ENCODE results near the gene KLHL20. TPM values are rescaled to one million over a fixed set of nuclear protein-coding genes. Genes with fewer than 3 reads are reported as not detected.

Gene KLHL20
- total and polyA plus RNA-seq, 2 of the 8 experiments (the other 6 are each of a cell fraction or from before 2014, with no cell fraction given): 4.9 to 12.3 TPM

- TF ChIP-seq, protein P1, sequence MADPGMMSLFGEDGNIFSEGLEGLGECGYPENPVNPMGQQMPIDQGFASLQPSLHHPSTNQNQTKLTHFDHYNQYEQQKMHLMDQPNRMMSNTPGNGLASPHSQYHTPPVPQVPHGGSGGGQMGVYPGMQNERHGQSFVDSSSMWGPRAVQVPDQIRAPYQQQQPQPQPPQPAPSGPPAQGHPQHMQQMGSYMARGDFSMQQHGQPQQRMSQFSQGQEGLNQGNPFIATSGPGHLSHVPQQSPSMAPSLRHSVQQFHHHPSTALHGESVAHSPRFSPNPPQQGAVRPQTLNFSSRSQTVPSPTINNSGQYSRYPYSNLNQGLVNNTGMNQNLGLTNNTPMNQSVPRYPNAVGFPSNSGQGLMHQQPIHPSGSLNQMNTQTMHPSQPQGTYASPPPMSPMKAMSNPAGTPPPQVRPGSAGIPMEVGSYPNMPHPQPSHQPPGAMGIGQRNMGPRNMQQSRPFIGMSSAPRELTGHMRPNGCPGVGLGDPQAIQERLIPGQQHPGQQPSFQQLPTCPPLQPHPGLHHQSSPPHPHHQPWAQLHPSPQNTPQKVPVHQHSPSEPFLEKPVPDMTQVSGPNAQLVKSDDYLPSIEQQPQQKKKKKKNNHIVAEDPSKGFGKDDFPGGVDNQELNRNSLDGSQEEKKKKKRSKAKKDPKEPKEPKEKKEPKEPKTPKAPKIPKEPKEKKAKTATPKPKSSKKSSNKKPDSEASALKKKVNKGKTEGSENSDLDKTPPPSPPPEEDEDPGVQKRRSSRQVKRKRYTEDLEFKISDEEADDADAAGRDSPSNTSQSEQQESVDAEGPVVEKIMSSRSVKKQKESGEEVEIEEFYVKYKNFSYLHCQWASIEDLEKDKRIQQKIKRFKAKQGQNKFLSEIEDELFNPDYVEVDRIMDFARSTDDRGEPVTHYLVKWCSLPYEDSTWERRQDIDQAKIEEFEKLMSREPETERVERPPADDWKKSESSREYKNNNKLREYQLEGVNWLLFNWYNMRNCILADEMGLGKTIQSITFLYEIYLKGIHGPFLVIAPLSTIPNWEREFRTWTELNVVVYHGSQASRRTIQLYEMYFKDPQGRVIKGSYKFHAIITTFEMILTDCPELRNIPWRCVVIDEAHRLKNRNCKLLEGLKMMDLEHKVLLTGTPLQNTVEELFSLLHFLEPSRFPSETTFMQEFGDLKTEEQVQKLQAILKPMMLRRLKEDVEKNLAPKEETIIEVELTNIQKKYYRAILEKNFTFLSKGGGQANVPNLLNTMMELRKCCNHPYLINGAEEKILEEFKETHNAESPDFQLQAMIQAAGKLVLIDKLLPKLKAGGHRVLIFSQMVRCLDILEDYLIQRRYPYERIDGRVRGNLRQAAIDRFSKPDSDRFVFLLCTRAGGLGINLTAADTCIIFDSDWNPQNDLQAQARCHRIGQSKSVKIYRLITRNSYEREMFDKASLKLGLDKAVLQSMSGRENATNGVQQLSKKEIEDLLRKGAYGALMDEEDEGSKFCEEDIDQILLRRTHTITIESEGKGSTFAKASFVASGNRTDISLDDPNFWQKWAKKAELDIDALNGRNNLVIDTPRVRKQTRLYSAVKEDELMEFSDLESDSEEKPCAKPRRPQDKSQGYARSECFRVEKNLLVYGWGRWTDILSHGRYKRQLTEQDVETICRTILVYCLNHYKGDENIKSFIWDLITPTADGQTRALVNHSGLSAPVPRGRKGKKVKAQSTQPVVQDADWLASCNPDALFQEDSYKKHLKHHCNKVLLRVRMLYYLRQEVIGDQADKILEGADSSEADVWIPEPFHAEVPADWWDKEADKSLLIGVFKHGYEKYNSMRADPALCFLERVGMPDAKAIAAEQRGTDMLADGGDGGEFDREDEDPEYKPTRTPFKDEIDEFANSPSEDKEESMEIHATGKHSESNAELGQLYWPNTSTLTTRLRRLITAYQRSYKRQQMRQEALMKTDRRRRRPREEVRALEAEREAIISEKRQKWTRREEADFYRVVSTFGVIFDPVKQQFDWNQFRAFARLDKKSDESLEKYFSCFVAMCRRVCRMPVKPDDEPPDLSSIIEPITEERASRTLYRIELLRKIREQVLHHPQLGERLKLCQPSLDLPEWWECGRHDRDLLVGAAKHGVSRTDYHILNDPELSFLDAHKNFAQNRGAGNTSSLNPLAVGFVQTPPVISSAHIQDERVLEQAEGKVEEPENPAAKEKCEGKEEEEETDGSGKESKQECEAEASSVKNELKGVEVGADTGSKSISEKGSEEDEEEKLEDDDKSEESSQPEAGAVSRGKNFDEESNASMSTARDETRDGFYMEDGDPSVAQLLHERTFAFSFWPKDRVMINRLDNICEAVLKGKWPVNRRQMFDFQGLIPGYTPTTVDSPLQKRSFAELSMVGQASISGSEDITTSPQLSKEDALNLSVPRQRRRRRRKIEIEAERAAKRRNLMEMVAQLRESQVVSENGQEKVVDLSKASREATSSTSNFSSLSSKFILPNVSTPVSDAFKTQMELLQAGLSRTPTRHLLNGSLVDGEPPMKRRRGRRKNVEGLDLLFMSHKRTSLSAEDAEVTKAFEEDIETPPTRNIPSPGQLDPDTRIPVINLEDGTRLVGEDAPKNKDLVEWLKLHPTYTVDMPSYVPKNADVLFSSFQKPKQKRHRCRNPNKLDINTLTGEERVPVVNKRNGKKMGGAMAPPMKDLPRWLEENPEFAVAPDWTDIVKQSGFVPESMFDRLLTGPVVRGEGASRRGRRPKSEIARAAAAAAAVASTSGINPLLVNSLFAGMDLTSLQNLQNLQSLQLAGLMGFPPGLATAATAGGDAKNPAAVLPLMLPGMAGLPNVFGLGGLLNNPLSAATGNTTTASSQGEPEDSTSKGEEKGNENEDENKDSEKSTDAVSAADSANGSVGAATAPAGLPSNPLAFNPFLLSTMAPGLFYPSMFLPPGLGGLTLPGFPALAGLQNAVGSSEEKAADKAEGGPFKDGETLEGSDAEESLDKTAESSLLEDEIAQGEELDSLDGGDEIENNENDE (IDR thresholded peaks at IDR 0.05; ENCODE audit: insufficient replicate concordance, low read length): no peak
Observed at GRCh38 chr1:173693238-173693637, 21.5 kb upstream of the KLHL20 start (continued).

Measured in H1 (cell line).